ENCODE data around the gene MEIKIN. TPM values are rescaled to one million over a fixed set of nuclear protein-coding genes. Genes with fewer than 3 reads are reported as not detected.

The MEIKIN gene
- total RNA-seq, 1 donor from 2014 or later: not detected

- no peak for TF ChIP-seq CTCF (IDR thresholded peaks at IDR 0.05; ENCODE audit: unreplicated experiment)
- H3K36me3 Mint-ChIP-seq: no peaks in the 10 kb centered on the region
- H3K4me3 Mint-ChIP-seq: no peak overlapping the region
- H3K4me1 Mint-ChIP-seq: no peaks in the 10 kb centered on the region
- H3K9me3 Mint-ChIP-seq: peaks cover 5% of the 10 kb centered on the region
- no peaks in the 10 kb centered on the region for H3K27me3 Mint-ChIP-seq (ENCODE audit: low read depth)
- DNase-seq (ENCODE audit: low spot score in 2 of 2, unreplicated experiment in 2 of 2): no peak
- no peak overlapping the region for H3K27ac Mint-ChIP-seq
Observed at GRCh38 chr5:131818001-131818724, 127.3 kb downstream of the MEIKIN start.

- Mint-ChIP-seq H3K9me3 (no peaks in the 10 kb centered on the region), H3K36me3 (no peaks in the 10 kb centered on the region), H3K27me3 (ENCODE audit: low read depth) (no peaks in the 10 kb centered on the region), H3K4me1 (no peaks in the 10 kb centered on the region), H3K4me3 (no peak overlapping the region), H3K27ac (no peak overlapping the region)
- no peak for TF ChIP-seq CTCF (IDR thresholded peaks at IDR 0.05; ENCODE audit: unreplicated experiment)
- no peak for DNase-seq (ENCODE audit: low spot score in 2 of 2, unreplicated experiment in 2 of 2)
Observed at GRCh38 chr5:131814990-131815389, 130.5 kb downstream of the MEIKIN start.

GRCh38 chr5:131812371-131813160 lies 132.9 kb downstream of the MEIKIN start:
- peaks cover under 1% of the 10 kb centered on the region for H3K27me3 Mint-ChIP-seq (ENCODE audit: low read depth)
- no peak overlapping the region for H3K4me3 Mint-ChIP-seq
- TF ChIP-seq CTCF (IDR thresholded peaks at IDR 0.05; ENCODE audit: unreplicated experiment): no peak
- no peak for DNase-seq (ENCODE audit: low spot score in 2 of 2, unreplicated experiment in 2 of 2)
- H3K36me3 Mint-ChIP-seq: no peaks in the 10 kb centered on the region
- H3K27ac Mint-ChIP-seq: no peak overlapping the region
- no peaks in the 10 kb centered on the region for H3K9me3 Mint-ChIP-seq
- H3K4me1 Mint-ChIP-seq: no peaks in the 10 kb centered on the region

- peaks cover 3% of the 10 kb centered on the region for H3K27me3 Mint-ChIP-seq (ENCODE audit: low read depth)
- H3K9me3 Mint-ChIP-seq: no peaks in the 10 kb centered on the region
- no peak overlapping the region for H3K27ac Mint-ChIP-seq
- no peak for DNase-seq (ENCODE audit: low spot score in 2 of 2, unreplicated experiment in 2 of 2)
- no peak overlapping the region for H3K4me3 Mint-ChIP-seq
- H3K36me3 Mint-ChIP-seq: no peaks in the 10 kb centered on the region
- TF ChIP-seq CTCF (IDR thresholded peaks at IDR 0.05; ENCODE audit: unreplicated experiment): no peak
- no peaks in the 10 kb centered on the region for H3K4me1 Mint-ChIP-seq
Observed at GRCh38 chr5:131810510-131811249, 134.8 kb downstream of the MEIKIN start.

- H3K4me1 Mint-ChIP-seq: peaks cover 25% of the 10 kb centered on the region
- DNase-seq (ENCODE audit: low spot score in 2 of 2, unreplicated experiment in 2 of 2): peak; percentile 97
- H3K9me3 Mint-ChIP-seq: no peaks in the 10 kb centered on the region
- peak within 1 kb of the TSS; percentile 98 for H3K27ac Mint-ChIP-seq
- H3K27me3 Mint-ChIP-seq (ENCODE audit: low read depth): peaks cover 12% of the 10 kb centered on the region
- no peak for TF ChIP-seq CTCF (IDR thresholded peaks at IDR 0.05; ENCODE audit: unreplicated experiment)
- H3K4me3 Mint-ChIP-seq: peak within 1 kb of the TSS; percentile 91
- H3K36me3 Mint-ChIP-seq: no peaks in the 10 kb centered on the region
Observed at GRCh38 chr5:131796793-131797693, 148.4 kb downstream of the MEIKIN start, which contains the start of gene FNIP1. TSS of gene FNIP1 (minus strand) at chr5:131797017. CDS start at chr5:131796921, 96 bp downstream.

Measured in mesothelial cell of epicardium (in vitro differentiated cells).